HepG2 (cell line): ENCODE measurements around the gene UBL3. TPM values are rescaled to one million over a fixed set of nuclear protein-coding genes. Genes with fewer than 3 reads are reported as not detected.

ENCODE experiments used
- ATAC-seq: fragments of 200-7000 bp; cut with Tn5 transposase; 3 replicates; pipeline ENCODE4 v1.9.1; 2020; ENCODE audit warnings: mild to moderate bottlenecking, moderate library complexity
- BruUV-seq: library from RNA; stranded (reverse); fragments of 400-500 nt; replicated peaks from 2 replicates; lab custom pipeline; 2021; lab: Mats Ljungman, UMichigan
- CTCF ChIA-PET: fragments of 300-600 bp; formaldehyde crosslinking; extraction: SDS; loops from one replicate; lab custom pipeline; 2021; ENCODE audit warnings: low total read pairs, inconsistent platforms, low intra/inter-chr PET ratio; lab: Yijun Ruan, JAX
- POLR2A ChIA-PET: fragments of 350-600 bp; sonication (Branson Sonifier 250); formaldehyde crosslinking; loops from one replicate; lab custom pipeline; 2020; ENCODE audit warnings: antibody characterized with exemption, inconsistent platforms; lab: Yijun Ruan, JAX
- DNase-seq: peaks from one replicate; pipeline ENCODE4 v3.0.0-alpha.2; 2015; ENCODE audit warnings: low spot score
- FAIRE-seq: peaks from 3 replicates; lab custom pipeline; 2011; peaks lifted over from hg19 to GRCh38; lab: Jason Lieb, UNC
- H2AFZ ChIP-seq: one replicate; pipeline ENCODE4 v1.6.1; 2011; ENCODE audit warnings: low read length, inconsistent platforms
- H3K27ac ChIP-seq: fragments of 300-600 bp; 3 replicates; pipeline ENCODE4 v1.8.0; 2011; ENCODE audit warnings: mixed run types, mild to moderate bottlenecking, mixed read lengths, low read length, inconsistent platforms; ENCODE audit not compliant: insufficient read depth; ENCODE audit errors: extremely low read length
- H3K27me3 ChIP-seq, 2 experiments: fragments of 200-600 bp in 1 of 2; 2 replicates in 1 of 2; 3 replicates in 1 of 2; pipeline versions ENCODE4 v1.6.0 to v1.8.0; 2011; ENCODE audit warnings: low read length in 2 of 2, mild to moderate bottlenecking in 2 of 2, moderate library complexity in 2 of 2, inconsistent platforms in 1 of 2; ENCODE audit not compliant: insufficient read depth in 2 of 2, control insufficient read depth in 1 of 2
- H3K36me3 ChIP-seq, 2 experiments: fragments of 200-600 bp in 1 of 2; replicated peaks in 1 of 2; 2 replicates in 1 of 2; 3 replicates in 1 of 2; pipeline versions ENCODE4 v1.5.1 to v1.8.0; 2011; ENCODE audit warnings: low read length in 2 of 2, inconsistent platforms in 1 of 2; ENCODE audit not compliant: insufficient read depth in 2 of 2, control insufficient read depth in 1 of 2
- H3K4me1 ChIP-seq: 2 replicates; pipeline ENCODE4 v1.5.1; 2012; ENCODE audit warnings: low read length, inconsistent platforms; ENCODE audit not compliant: insufficient read depth
- H3K4me2 ChIP-seq: 2 replicates; pipeline ENCODE4 v1.6.0; 2011; ENCODE audit warnings: low read depth, low read length, inconsistent platforms
- H3K4me3 ChIP-seq, 3 experiments: fragments of 200-600 bp in 1 of 3; sonication (generic), shearing (Covaris generic) in 1 of 3; replicated peaks in 1 of 3; 2 replicates each; pipeline ENCODE4 v1.5.1; 2011 to 2016; ENCODE audit warnings: low read length in 3 of 3, inconsistent platforms in 2 of 3, low read depth in 2 of 3, mild to moderate bottlenecking in 2 of 3, control low read depth in 1 of 3, mixed read lengths in 1 of 3; ENCODE audit not compliant: insufficient read depth in 1 of 3
- H3K79me2 ChIP-seq: one replicate; pipeline ENCODE4 v1.6.1; 2011; ENCODE audit warnings: low read length, inconsistent platforms; ENCODE audit not compliant: insufficient read depth
- H3K9ac ChIP-seq: 2 replicates; pipeline ENCODE4 v1.6.0; 2011; ENCODE audit warnings: mild to moderate bottlenecking, low read depth, low read length, inconsistent platforms; ENCODE audit not compliant: insufficient read depth
- H3K9me3 ChIP-seq: 2 replicates; pipeline ENCODE4 v1.5.1; 2012; ENCODE audit warnings: mild to moderate bottlenecking, low read length
- H4K20me1 ChIP-seq: 2 replicates; pipeline ENCODE4 v1.6.0; 2011; ENCODE audit warnings: inconsistent platforms, mild to moderate bottlenecking, low read length, moderate library complexity; ENCODE audit not compliant: insufficient read depth
- ETV6 ChIP-seq: sonication (generic); formaldehyde crosslinking; conservative IDR thresholded peaks from 2 replicates; pipeline ENCODE4 v1.4.0; 2020; ENCODE audit warnings: missing genetic modification reagents
- MIER2 ChIP-seq: IDR thresholded peaks from 2 replicates; pipeline ENCODE4 v1.6.1; 2016; ENCODE audit warnings: missing biosample characterization, missing genetic modification reagents
- MXD4 ChIP-seq: IDR thresholded peaks from 2 replicates; pipeline ENCODE4 v1.6.1; 2016; ENCODE audit warnings: mild to moderate bottlenecking, missing biosample characterization, missing genetic modification reagents
- RELA ChIP-seq: sonication (generic); formaldehyde crosslinking; IDR thresholded peaks from 2 replicates; pipeline ENCODE4 v1.4.0; 2020; ENCODE audit warnings: missing genetic modification reagents
- RFX3 ChIP-seq: IDR thresholded peaks from 2 replicates; pipeline ENCODE4 v1.6.1; 2016; ENCODE audit warnings: missing biosample characterization, missing genetic modification reagents
- ZNF572 ChIP-seq: sonication (generic); formaldehyde crosslinking; IDR thresholded peaks from 2 replicates; pipeline ENCODE4 v1.5.1; 2020; ENCODE audit warnings: mild to moderate bottlenecking, missing genetic modification reagents
- ZNF737 ChIP-seq: sonication (generic); formaldehyde crosslinking; IDR thresholded peaks from 2 replicates; pipeline ENCODE4 v1.5.0; 2020; ENCODE audit warnings: missing genetic modification reagents, mild to moderate bottlenecking, borderline replicate concordance
- WGBS: methylation state at CpG from one replicate; pipeline ENCODE4 v1.1.6; 2017; ENCODE audit warnings: low lambda C conversion rate; 5-methylcytosine and 5-hydroxymethylcytosine counted together
- in situ Hi-C: cut with HindIII; loops from 2 replicates; pipeline ENCODE4 v1.10.0; 2017; ENCODE audit warnings: low pct_unique_long_range_greater_than_20kb; ENCODE audit not compliant: extremely low pct_ligation_motif_present
- intact Hi-C: fragments of 100-400 bp; cut with micrococcal nuclease; formaldehyde crosslinking; loops from one replicate; pipeline ENCODE4 v1.10.0; 2022; ENCODE audit not compliant: unreplicated experiment
- polyA plus RNA-seq, 8 experiments: library from polyadenylated mRNA; depleted of rRNA in 3 of 8; stranded (reverse) in 7 of 8; unstranded in 1 of 8; fragments of >200 nt; fragmentation: Illumina TruSeq in 4 of 8; extraction: Trizol in 4 of 8; gene quantifications; 2 replicates each; pipeline versions ENCODE4 v1.2.1 to v1.2.3, GENCODE V29; 2011 to 2016; ENCODE audit warnings: low read depth in 4 of 8, missing spikeins in 1 of 8, mixed read lengths in 1 of 8; ENCODE audit not compliant: insufficient read depth in 1 of 8
- total RNA-seq, 5 experiments: library from RNA; depleted of rRNA; stranded (reverse); fragments of >200 nt; fragmentation: Illumina TruSeq; extraction: Trizol; gene quantifications; 2 replicates each; pipeline ENCODE4 v1.2.3, GENCODE V29; 2016; ENCODE audit warnings: low read depth in 1 of 5
- TF ChIP-seq, protein P1 (sequence below): IDR thresholded peaks from 2 replicates; pipeline ENCODE4 v1.6.1; 2016; ENCODE audit warnings: control low read depth

UBL3 gene
- total and polyA plus RNA-seq, 2 of the 13 experiments (the other 11 are each of a cell fraction or from before 2014, with no cell fraction given) = 7.4 to 9.6 TPM

DNA sequence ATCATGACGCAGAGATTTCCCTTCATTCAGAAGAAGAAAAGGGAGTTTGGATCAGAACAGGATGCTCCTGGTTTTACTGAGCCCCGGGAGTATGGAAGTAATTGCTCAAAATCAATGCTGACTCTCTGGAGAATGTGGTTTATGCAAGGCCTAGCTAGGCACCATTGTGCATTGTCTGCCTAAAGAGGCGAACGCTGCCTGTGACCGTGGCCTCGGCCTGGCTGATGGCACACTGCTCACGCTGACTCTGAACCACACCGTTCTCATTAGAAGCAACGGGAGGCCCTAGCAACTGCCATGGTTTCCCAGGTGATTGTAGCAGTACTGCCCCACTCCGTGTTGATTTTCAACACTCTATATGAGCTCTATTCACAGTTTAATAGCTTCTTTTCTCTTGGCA is 41.7 kb upstream of the UBL3 start:
- peaks cover 0 to 13% of the 10 kb centered on the region in 2 experiments; a peak in 1 of 5 replicates for H3K27me3 ChIP-seq
- H3K9ac ChIP-seq = no peak overlapping the region
- H3K79me2 ChIP-seq = no peaks in the 10 kb centered on the region
- no peak overlapping the region for H2AFZ ChIP-seq
- intact Hi-C loops = no loop called here
- BruUV-seq = no TSS peak
- no peaks in the 10 kb centered on the region for H4K20me1 ChIP-seq
- TF ChIP-seq RFX3 (CRISPR knock-in tag) = no peak
- no peak for TF ChIP-seq MXD4 (CRISPR knock-in tag)
- no peak overlapping the region for H3K4me3 ChIP-seq
- 68% methylated on average over 3 of the region's 10 CpGs for WGBS
- peaks cover 6% of the 10 kb centered on the region for H3K4me1 ChIP-seq
- no peaks in the 10 kb centered on the region for H3K36me3 ChIP-seq
- no peak for FAIRE-seq
- H3K27ac ChIP-seq = no peak overlapping the region
- peak; percentile 49; the same call in 2 of the 3 replicates for ATAC-seq
- H3K9me3 ChIP-seq = no peaks in the 10 kb centered on the region
- POLR2A ChIA-PET = no interaction called here
- H3K4me2 ChIP-seq = no peak overlapping the region
- in situ Hi-C loops = no loop called here
- CTCF ChIA-PET = no interaction called here
- DNase-seq = no peak

DNA sequence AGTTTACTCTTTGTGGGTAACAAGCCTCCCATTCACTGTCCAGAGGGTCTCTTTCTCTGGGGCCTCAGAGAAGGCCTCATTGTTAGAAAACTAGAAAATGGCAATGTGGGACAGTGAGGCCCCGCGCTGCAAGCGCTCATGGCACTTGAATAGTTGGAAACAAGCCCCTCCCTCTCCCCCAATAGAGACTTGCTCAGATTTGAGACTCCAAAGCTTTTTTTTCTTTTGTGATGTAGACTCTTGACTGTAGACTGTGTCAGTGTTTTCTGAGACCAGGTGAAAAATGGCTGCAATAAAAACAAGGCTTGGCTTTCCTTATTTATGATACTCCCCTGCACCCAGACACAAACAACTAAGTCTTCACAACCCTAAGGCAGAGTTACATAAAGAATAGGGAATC is 38.7 kb upstream of the UBL3 start:
- WGBS = 89% methylated on average over 3 of the region's 3 CpGs
- peaks cover 9% of the 10 kb centered on the region for H3K4me1 ChIP-seq
- TF ChIP-seq MIER2 (CRISPR knock-in tag) (no peak), RELA (CRISPR knock-in tag) (no peak), ZNF572 (CRISPR knock-in tag) (no peak), ETV6 (CRISPR knock-in tag) (no peak), ZNF737 (no peak)
- TF ChIP-seq, protein P1, sequence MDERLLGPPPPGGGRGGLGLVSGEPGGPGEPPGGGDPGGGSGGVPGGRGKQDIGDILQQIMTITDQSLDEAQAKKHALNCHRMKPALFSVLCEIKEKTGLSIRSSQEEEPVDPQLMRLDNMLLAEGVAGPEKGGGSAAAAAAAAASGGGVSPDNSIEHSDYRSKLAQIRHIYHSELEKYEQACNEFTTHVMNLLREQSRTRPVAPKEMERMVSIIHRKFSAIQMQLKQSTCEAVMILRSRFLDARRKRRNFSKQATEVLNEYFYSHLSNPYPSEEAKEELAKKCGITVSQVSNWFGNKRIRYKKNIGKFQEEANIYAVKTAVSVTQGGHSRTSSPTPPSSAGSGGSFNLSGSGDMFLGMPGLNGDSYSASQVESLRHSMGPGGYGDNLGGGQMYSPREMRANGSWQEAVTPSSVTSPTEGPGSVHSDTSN (CRISPR knock-in tag) = no peak
- TF ChIP-seq, all 625 proteins: peak for 0
- H4K20me1 ChIP-seq = no peaks in the 10 kb centered on the region
- no TSS peak for BruUV-seq
- DNase-seq (no peak), ATAC-seq (no peak), FAIRE-seq (no peak)
- no peak overlapping the region for H3K4me2 ChIP-seq
- ChIA-PET CTCF (no interaction called here), POLR2A (no interaction called here)
- no peak overlapping the region for H3K4me3 ChIP-seq
- intact Hi-C loops (no loop called here), in situ Hi-C loops (no loop called here)
- peaks cover 0 to 8% of the 10 kb centered on the region in 2 experiments; a peak in 1 of 5 replicates for H3K27me3 ChIP-seq
- no peaks in the 10 kb centered on the region for H3K9me3 ChIP-seq
- no peaks in the 10 kb centered on the region for H3K79me2 ChIP-seq
- H2AFZ ChIP-seq = no peak overlapping the region
- no peaks in the 10 kb centered on the region for H3K36me3 ChIP-seq
- H3K27ac ChIP-seq = no peak overlapping the region
- H3K9ac ChIP-seq = no peak overlapping the region
